ENCODE data around the gene PLA2G6. TPM values are rescaled to one million over a fixed set of nuclear protein-coding genes. Genes with fewer than 3 reads are reported as not detected.

PLA2G6 gene
- total and polyA plus RNA-seq, 2 experiments from 2014 or later = 5.5 to 6.5 TPM

GRCh38 chr22:38075105-38075825, 106.4 kb downstream of the PLA2G6 start:
- H4K20me1 ChIP-seq (ENCODE audit: insufficient read depth) = no peaks in the 10 kb centered on the region
- in situ Hi-C loops (cut with MboI) = no loop called here
- 92 to 94% methylated on average over 19 to 32 of the region's 32 CpGs for WGBS, 2 experiments (ENCODE audit: low coverage in 1 of 2, low lambda C conversion rate in 2 of 2, missing lambda C conversion rate in 2 of 2)

DNA sequence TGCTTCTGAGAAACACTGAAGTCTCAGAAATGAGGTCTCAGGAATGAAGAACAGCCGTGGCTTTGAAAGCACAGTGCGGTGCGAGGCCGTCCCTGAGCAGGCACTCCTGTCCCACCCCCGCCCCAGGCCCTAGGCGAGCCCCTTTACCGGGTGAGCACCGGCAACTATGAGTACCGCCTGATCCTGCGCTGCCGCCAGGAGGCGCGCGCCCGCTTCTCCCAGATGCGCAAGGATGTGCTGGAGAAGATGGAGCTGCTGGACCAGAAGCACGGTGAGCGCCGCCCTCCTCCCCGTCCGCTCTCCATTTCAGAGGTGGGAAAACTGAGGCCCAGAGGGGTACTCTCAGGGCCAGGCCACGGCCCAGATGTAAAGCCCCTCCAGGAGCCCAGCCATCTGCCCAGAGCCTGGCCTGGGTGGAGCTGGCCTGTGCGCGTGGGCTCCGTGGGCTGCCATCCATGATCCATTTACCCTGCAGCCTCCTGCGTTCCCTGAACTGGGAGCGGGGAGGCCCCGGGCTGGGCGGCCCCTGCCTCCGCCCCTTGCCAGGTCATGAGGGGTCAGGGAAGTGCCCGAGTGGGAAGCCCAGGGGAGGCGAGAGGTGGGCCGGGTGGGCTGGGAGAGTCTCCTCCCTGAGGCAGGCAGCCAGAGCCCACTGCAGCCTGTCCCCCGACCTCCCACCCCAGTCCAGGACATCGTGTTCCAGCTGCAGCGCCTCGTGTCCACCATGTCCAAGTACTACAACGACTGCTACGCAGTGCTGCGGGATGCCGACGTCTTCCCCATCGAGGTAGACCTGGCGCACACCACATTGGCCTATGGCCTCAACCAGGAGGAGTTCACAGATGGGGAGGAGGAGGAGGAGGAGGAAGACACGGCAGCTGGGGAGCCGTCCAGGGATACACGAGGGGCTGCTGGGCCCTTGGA, 107.2 kb downstream of the PLA2G6 start:
- Histone ChIP-seq H3K79me2 (ENCODE audit: insufficient read depth) (no peaks in the 10 kb centered on the region), H3K9ac (no peak overlapping the region), H3K4me3 (no peak overlapping the region), H3K4me2 (ENCODE audit: unreplicated experiment) (no peak overlapping the region), H3K4me1 (ENCODE audit: insufficient read depth) (no peaks in the 10 kb centered on the region), H3K27ac (no peak overlapping the region), H3K9me3 (ENCODE audit: low read depth) (no peaks in the 10 kb centered on the region), H3K36me3 (ENCODE audit: low read depth) (no peaks in the 10 kb centered on the region), H3F3A (ENCODE audit: insufficient read depth) (no peaks in the 10 kb centered on the region), H3K27me3 (replicated peaks; ENCODE audit: insufficient read depth) (no peaks in the 10 kb centered on the region), H2AFZ (no peak overlapping the region), H3K9me2 (ENCODE audit: insufficient read depth) (no peaks in the 10 kb centered on the region), H4K20me1 (ENCODE audit: insufficient read depth) (no peaks in the 10 kb centered on the region)
- no peak for TF ChIP-seq EZH2phosphoT487 (IDR thresholded peaks at IDR 0.05; ENCODE audit: insufficient read depth, low read depth)
- TF ChIP-seq EZH2 (IDR thresholded peaks at IDR 0.05; ENCODE audit: insufficient read depth, poor library complexity, severe bottlenecking) = no peak
- in situ Hi-C loops (cut with MboI) = no loop called here
- DNase-seq = no peak
- WGBS, 2 experiments (ENCODE audit: low coverage in 1 of 2, low lambda C conversion rate in 2 of 2, missing lambda C conversion rate in 2 of 2) = 92 to 93% methylated on average over 31 to 47 of the region's 47 CpGs

More at GRCh38 chr22:38075105-38075825, 106.4 kb downstream of the PLA2G6 start:
- no peak for DNase-seq
- Histone ChIP-seq H3K27me3 (replicated peaks; ENCODE audit: insufficient read depth) (no peaks in the 10 kb centered on the region), H3K27ac (no peak overlapping the region), H3K36me3 (ENCODE audit: low read depth) (no peaks in the 10 kb centered on the region), H3K9ac (no peak overlapping the region), H3K9me3 (ENCODE audit: low read depth) (no peaks in the 10 kb centered on the region), H2AFZ (no peak overlapping the region), H3K4me2 (ENCODE audit: unreplicated experiment) (no peak overlapping the region), H3K9me2 (ENCODE audit: insufficient read depth) (no peaks in the 10 kb centered on the region), H3K4me1 (ENCODE audit: insufficient read depth) (no peaks in the 10 kb centered on the region), H3K4me3 (no peak overlapping the region), H3F3A (ENCODE audit: insufficient read depth) (no peaks in the 10 kb centered on the region), H3K79me2 (ENCODE audit: insufficient read depth) (no peaks in the 10 kb centered on the region)
- TF ChIP-seq EZH2 (IDR thresholded peaks at IDR 0.05; ENCODE audit: insufficient read depth, poor library complexity, severe bottlenecking) (no peak), EZH2phosphoT487 (IDR thresholded peaks at IDR 0.05; ENCODE audit: insufficient read depth, low read depth) (no peak)

DNA sequence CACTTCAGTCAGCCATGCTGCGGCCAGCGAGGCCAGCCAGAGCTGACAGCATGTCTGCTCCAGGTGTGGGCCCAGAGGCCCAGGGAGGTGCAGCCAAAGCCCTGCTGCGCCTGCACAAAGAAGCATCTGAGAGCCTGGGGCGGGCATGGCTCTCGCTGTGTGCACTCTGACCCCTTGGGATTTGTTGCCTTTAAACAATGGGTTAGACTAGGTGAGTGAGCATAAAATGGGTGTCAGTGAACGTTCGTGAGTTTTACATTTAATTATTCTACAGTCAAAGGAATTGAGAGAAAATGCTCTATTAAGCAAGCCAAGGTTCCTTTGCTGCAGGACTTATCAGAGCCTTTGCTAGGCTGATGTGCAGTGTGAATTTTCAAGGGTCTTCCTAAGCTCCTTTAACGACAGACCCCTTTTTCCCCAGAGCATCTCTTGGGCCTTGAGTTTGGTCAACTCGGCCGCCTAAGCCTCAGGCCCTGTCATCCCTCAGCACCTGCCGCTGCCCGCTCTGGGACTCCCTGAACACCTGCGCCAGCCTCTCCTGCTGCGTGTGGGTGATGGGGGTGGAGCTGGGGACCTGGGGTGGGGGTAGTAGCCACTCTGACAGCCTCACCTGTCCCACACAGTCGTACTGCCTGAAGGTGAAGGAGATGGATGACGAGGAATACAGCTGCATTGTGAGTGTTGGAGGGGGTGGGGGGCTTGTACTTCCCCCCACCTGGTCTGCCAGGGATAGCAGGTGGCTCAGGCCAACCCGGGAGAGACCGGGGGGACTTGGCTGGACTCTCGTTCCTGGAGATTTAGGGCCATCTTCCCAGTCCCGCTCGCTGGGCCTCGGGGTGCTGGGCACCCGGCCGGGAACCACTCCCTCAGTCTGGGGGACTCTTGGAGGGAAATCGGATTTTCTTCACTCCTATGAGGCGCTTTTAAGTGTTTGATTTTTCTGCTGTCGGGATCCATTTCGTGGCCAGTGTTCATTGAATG, 108.2 kb downstream of the PLA2G6 start:
- in situ Hi-C loops (cut with MboI) = no loop called here
- Histone ChIP-seq H3K9me2 (ENCODE audit: insufficient read depth) (no peaks in the 10 kb centered on the region), H3K27me3 (replicated peaks; ENCODE audit: insufficient read depth) (no peaks in the 10 kb centered on the region), H3K36me3 (ENCODE audit: low read depth) (no peaks in the 10 kb centered on the region), H3K9ac (no peak overlapping the region), H2AFZ (no peak overlapping the region), H3K4me3 (no peak overlapping the region), H3K27ac (no peak overlapping the region), H4K20me1 (ENCODE audit: insufficient read depth) (no peaks in the 10 kb centered on the region), H3K4me1 (ENCODE audit: insufficient read depth) (no peaks in the 10 kb centered on the region), H3F3A (ENCODE audit: insufficient read depth) (no peaks in the 10 kb centered on the region), H3K4me2 (ENCODE audit: unreplicated experiment) (no peak overlapping the region), H3K9me3 (ENCODE audit: low read depth) (no peaks in the 10 kb centered on the region), H3K79me2 (ENCODE audit: insufficient read depth) (no peaks in the 10 kb centered on the region)
- no peak for TF ChIP-seq EZH2 (IDR thresholded peaks at IDR 0.05; ENCODE audit: insufficient read depth, poor library complexity, severe bottlenecking)
- whole genome bisulfite sequencing, 2 experiments (ENCODE audit: low coverage in 1 of 2, low lambda C conversion rate in 2 of 2, missing lambda C conversion rate in 2 of 2) = 92% methylated on average over 27 to 28 of the region's 28 CpGs
- no peak for DNase-seq

All from GM23248 (cell line).